ENCODE measurements around the gene ASB3. TPM values are rescaled to one million over a fixed set of nuclear protein-coding genes. Genes with fewer than 3 reads are reported as not detected.
"Not testable (repeated sequence)": the region's sequence is repeated elsewhere in the genome, so short reads cannot be mapped to it uniquely, and the experiment has no call there.

Gene ASB3
- total RNA-seq, 1 donor from 2014 or later = 11.8 TPM

DNA sequence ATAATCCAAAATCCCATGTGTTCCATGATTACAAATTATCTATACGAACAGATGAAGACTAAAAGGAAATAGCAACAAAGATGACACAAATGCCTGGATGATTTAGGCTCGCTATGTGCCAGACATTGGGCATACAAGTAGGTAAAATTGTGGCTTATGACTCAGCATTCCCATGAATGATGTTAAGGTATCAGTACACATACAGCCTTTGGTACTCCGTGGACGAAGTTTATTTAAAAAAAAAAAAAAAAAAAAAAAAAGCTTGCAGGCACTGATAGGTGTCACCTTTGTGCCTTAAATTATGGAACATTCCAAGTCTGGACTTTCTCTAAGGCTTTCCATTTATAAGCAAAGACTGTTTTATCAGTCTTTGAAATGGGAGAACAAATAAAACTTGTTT, 16.5 kb downstream of the ASB3 start:
- TF ChIP-seq, protein P1, sequence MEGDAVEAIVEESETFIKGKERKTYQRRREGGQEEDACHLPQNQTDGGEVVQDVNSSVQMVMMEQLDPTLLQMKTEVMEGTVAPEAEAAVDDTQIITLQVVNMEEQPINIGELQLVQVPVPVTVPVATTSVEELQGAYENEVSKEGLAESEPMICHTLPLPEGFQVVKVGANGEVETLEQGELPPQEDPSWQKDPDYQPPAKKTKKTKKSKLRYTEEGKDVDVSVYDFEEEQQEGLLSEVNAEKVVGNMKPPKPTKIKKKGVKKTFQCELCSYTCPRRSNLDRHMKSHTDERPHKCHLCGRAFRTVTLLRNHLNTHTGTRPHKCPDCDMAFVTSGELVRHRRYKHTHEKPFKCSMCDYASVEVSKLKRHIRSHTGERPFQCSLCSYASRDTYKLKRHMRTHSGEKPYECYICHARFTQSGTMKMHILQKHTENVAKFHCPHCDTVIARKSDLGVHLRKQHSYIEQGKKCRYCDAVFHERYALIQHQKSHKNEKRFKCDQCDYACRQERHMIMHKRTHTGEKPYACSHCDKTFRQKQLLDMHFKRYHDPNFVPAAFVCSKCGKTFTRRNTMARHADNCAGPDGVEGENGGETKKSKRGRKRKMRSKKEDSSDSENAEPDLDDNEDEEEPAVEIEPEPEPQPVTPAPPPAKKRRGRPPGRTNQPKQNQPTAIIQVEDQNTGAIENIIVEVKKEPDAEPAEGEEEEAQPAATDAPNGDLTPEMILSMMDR (conservative IDR thresholded peaks at IDR 0.05; ENCODE audit: low read depth, low read length) = no peak
- DNase-seq (ENCODE audit: low read depth) = no peak
- H3K4me3 ChIP-seq (ENCODE audit: low read depth, low read length) = no peak overlapping the region

GRCh38 chr2:53769318-53769945, 17.3 kb downstream of the ASB3 start:
- DNase-seq (ENCODE audit: low read depth) = no peak
- TF ChIP-seq, protein P1 (conservative IDR thresholded peaks at IDR 0.05; ENCODE audit: low read depth, low read length) = no peak
- no peak overlapping the region for H3K4me3 ChIP-seq (ENCODE audit: low read depth, low read length)

DNA sequence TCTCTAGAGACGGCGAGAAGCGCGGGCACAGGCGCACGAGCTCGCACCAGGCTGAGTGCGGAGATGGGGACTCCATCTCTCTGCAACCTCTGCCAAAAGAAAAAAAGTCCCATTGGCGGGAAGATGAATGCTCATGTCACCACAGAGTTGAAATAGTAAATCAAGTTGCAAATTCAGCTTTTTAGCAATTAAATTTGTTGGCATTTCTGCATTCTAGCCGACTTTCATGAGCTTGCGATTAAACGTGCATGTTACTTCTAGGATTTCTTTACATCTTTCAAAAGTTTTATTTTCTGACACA, 18.6 kb downstream of the ASB3 start:
- TF ChIP-seq, protein P1 (conservative IDR thresholded peaks at IDR 0.05; ENCODE audit: low read depth, low read length) = no peak
- no peak for DNase-seq (ENCODE audit: low read depth)
- peak overlapping the region; percentile 87 for H3K4me3 ChIP-seq (ENCODE audit: low read depth, low read length)

DNA sequence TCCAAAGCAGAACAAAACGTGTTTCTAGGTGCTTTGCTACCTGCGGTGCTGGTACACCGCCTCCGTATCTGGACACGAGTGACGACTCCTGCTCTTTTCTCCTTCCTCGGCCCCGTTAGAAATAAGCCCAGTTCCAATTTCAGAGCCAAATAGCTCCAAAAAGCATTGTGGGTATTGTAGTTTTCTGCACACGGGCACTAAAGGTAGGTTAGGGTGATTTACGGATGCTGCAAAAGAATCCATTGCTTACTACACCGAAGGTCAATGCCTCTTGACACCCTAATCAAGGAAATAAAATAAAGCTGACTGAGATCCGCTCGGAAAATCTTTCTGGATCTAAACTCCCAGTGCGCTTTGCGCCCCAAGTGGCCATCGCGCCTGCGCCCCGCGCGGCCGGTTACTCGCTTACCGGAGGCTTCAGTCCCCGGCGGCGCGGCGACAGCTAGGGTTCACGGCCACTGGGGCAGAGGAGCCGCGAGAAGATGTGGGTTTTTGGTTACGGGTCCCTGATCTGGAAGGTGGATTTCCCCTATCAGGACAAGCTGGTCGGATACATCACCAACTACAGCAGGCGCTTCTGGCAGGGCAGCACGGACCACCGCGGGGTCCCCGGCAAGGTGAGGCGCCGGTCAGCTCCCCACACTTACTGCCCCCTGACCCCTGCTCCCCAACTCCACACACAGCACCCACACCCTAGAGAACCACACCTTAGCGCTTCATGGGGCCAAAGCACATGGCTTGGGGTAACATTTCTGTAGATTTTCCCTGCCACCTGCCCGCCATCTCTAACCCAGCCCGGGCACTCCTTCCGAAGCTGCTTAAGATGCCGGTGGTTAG, 19.1 kb downstream of the ASB3 start, which contains the start of gene CHAC2:
Gene CHAC2 (plus strand): TSS at position 400 of the 837 bp plus-strand sequence. CDS start 83 bp downstream, at position 483.
- DNase-seq (ENCODE audit: low read depth) = peak; percentile 69
- TF ChIP-seq, protein P1 (conservative IDR thresholded peaks at IDR 0.05; ENCODE audit: low read depth, low read length) = peak; percentile 25
- H3K4me3 ChIP-seq (ENCODE audit: low read depth, low read length) = peak within 1 kb of the TSS; percentile 87

GRCh38 chr2:53765767-53766166, 21.0 kb downstream of the ASB3 start:
- TF ChIP-seq, protein P1 (conservative IDR thresholded peaks at IDR 0.05; ENCODE audit: low read depth, low read length) = no peak
- no peak for DNase-seq (ENCODE audit: low read depth)
- H3K4me3 ChIP-seq (ENCODE audit: low read depth, low read length) = no peak overlapping the region

DNA sequence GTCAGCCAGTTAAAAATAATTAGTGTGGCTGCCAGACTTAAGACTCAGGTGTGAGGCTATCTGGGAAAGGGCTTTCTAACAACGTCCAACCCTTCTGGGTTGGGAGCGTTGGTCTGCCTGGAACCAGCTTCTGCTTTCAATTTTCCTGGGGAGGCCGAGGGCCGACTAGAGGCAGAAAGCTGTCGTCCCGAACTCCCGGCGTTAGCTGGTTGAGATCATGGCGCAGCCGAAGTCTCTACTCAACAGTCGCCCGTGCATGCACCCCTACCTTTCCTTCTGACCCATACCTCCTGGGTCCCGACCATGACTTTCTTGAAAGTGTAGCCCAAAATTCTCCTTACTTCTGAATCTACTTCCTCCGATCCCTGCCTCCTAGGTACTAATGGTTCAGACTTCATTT, 29.5 kb downstream of the ASB3 start:
- not testable (repeated sequence) for DNase-seq (ENCODE audit: low read depth); H3K4me3 ChIP-seq (ENCODE audit: low read depth, low read length)

DNA sequence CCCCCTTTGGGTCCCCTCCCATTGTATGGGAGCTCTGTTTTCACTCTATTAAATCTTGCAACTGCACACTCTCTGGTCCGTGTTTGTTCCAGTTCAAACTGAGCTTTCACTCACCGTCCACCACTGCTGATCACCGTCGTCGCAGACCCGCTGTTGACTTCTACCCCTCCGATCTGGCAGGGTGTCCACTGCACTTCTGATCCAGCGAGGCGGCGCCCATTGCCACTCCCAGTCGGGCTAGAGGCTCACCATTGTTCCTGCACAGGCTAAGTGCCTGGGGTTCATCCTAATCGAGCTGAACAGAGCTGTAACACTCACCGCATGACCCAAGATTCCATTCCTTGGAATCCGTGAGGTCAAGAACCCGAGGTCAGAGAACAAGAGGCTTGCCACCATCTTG, 30.1 kb downstream of the ASB3 start:
- no peak overlapping the region for H3K4me3 ChIP-seq (ENCODE audit: low read depth, low read length)
- DNase-seq (ENCODE audit: low read depth) = no peak
- TF ChIP-seq, protein P1 (conservative IDR thresholded peaks at IDR 0.05; ENCODE audit: low read depth, low read length) = no peak
